ENCODE measurements around the gene PCBP2. TPM values are rescaled to one million over a fixed set of nuclear protein-coding genes. Genes with fewer than 3 reads are reported as not detected.

The PCBP2 gene
- polyA plus RNA-seq, 2 of the 4 experiments (the other 2 are of a cell fraction) = 367 to 546 TPM

DNA sequence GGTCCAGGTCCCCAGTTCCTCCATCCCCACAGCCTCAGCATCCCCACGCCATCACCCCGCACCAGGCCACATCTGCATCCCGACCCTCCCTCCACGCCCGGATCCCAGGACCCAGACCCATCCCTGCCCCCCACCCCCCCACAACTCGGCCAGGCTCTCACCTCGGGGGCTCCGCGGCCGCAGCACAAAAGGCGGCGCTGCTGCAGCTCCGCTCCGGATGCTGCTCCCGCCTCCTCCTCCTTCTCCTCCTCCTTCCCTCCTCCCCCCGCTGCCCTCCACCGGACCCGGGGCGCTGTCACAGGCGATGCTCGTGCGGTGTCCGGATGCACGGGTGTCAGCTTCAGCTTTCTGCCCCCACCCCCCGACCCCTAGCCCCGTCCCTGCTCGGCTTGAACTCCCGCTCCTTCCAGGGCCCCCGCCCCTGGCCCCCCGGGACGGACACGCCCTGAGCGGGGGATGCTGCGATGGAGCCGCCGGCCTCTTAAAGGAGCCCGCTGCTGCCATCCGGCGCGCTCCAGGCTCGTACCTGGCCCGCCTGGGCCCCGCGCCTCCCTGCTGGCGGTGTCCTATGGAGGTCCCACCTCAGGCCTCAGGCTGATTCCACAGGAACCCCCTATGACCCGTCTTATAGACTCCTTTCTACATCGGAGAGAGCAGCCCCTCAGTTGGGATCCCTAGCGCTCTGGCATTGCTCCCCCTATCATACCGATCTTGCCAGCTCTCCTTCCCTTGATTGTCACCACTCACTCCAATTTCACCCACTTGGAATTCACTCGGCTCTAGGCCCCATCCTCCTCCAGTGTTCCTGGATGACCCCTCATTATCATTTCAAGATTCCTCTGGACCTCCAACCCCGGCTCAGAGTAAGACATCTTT lies 47.6 kb downstream of the PCBP2 start, which contains the start of gene MAP3K12:
MAP3K12 (minus strand) TSS at position 193 of the 876 bp plus-strand sequence. CDS start 12,067 bp downstream, outside the sequence.
- TF ChIP-seq, protein P1, sequence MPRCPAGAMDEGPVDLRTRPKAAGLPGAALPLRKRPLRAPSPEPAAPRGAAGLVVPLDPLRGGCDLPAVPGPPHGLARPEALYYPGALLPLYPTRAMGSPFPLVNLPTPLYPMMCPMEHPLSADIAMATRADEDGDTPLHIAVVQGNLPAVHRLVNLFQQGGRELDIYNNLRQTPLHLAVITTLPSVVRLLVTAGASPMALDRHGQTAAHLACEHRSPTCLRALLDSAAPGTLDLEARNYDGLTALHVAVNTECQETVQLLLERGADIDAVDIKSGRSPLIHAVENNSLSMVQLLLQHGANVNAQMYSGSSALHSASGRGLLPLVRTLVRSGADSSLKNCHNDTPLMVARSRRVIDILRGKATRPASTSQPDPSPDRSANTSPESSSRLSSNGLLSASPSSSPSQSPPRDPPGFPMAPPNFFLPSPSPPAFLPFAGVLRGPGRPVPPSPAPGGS (IDR thresholded peaks at IDR 0.05) = no peak; the same call in 2 of the 3 replicates
- TF ChIP-seq POLR2A (IDR thresholded peaks at IDR 0.05; ENCODE audit: low read length) = peak; percentile 40
- TF ChIP-seq FOSL2 (IDR thresholded peaks at IDR 0.05) = no peak
- TF ChIP-seq FOSL2 (CRISPR knock-in tag; IDR thresholded peaks at IDR 0.05) = no peak
- TF ChIP-seq, protein P2, sequence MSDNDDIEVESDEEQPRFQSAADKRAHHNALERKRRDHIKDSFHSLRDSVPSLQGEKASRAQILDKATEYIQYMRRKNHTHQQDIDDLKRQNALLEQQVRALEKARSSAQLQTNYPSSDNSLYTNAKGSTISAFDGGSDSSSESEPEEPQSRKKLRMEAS (IDR thresholded peaks at IDR 0.05) = peak; percentile 48; the same call in 1 of the 2 replicates
- TF ChIP-seq RNF2 (IDR thresholded peaks at IDR 0.05; ENCODE audit: borderline replicate concordance, low read depth) = no peak
- TF ChIP-seq, protein P3, sequence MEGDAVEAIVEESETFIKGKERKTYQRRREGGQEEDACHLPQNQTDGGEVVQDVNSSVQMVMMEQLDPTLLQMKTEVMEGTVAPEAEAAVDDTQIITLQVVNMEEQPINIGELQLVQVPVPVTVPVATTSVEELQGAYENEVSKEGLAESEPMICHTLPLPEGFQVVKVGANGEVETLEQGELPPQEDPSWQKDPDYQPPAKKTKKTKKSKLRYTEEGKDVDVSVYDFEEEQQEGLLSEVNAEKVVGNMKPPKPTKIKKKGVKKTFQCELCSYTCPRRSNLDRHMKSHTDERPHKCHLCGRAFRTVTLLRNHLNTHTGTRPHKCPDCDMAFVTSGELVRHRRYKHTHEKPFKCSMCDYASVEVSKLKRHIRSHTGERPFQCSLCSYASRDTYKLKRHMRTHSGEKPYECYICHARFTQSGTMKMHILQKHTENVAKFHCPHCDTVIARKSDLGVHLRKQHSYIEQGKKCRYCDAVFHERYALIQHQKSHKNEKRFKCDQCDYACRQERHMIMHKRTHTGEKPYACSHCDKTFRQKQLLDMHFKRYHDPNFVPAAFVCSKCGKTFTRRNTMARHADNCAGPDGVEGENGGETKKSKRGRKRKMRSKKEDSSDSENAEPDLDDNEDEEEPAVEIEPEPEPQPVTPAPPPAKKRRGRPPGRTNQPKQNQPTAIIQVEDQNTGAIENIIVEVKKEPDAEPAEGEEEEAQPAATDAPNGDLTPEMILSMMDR (IDR thresholded peaks at IDR 0.05) = peak; percentile 9; the same call in 2 of the 3 replicates
- peak in 1 of 2 experiments; percentile 74; a peak in 2 of 5 replicates for TF ChIP-seq JUN (IDR thresholded peaks at IDR 0.05)
- Histone ChIP-seq H3K9me3 (no peaks in the 10 kb centered on the region), H3K4me1 (peaks cover 41% of the 10 kb centered on the region), H3K4me3 (peak within 1 kb of the TSS; percentile 64), H3K4me2 (peak within 1 kb of the TSS; percentile 97), H3K27ac (peak within 1 kb of the TSS; percentile 94 to 96)
- 2% methylated on average over 15 of the region's 51 CpGs for WGBS (ENCODE audit: missing lambda C conversion rate)
- DNase-seq (ENCODE audit: low read depth in 1 of 2, low spot score in 1 of 2) (peak; percentile 67 to 72), FAIRE-seq (no peak), ATAC-seq (peak; percentile 48 to 53)
- CTCF ChIA-PET = interaction anchor here (0.8 to 8.4 kb wide), 8 partner anchors 11 to 246 kb away, joined by 3 to 53 read pairs (median 7); partner anchors contain the start of genes AAAS and NPFF
- POLR2A ChIA-PET = interaction anchor here (0.6 to 3.2 kb wide), 9 partner anchors 7 to 178 kb away, joined by 3 to 34 read pairs (median 4); partner anchors contain the start of genes AAAS, PRR13 and SP1

DNA sequence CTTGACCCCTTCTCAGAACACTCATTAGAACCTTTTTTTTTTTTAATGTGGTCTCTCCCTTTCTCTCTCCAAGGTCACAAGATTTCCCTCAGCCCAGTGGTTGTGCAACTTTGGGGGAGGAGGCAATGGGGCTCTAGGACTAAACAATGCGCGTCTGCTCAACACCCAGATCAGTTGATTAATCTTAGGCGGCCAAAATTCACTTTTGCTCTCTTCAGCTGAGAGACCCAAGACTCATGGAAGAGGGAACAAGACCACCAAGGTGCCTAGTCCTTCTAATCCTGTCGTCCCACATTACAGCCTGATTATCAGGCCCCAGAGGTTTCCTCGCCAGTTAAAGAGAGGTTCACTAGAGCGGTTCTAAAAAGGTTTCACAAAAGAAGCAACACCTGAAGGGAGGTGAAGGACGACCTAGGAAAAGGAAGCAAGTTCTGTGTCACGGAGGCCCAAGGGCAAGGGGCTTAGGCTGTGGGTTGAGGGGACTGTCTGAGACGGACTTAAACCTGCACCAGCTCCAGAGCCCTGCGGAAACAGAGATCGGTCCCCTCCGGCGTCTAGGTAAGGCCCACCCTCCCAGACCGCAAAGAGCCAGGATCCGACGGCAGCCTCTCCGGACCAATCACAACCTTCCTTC lies 48.4 kb downstream of the PCBP2 start:
- H3K27ac ChIP-seq = peak overlapping the region; percentile 94 to 96
- 3% methylated on average over 17 of the region's 17 CpGs for WGBS (ENCODE audit: missing lambda C conversion rate)
- H3K4me1 ChIP-seq = peaks cover 48% of the 10 kb centered on the region
- DNase-seq (ENCODE audit: low read depth in 1 of 2, low spot score in 1 of 2) (peak in 1 of 2 experiments; percentile 50), FAIRE-seq (no peak), ATAC-seq (peak; percentile 1 to 77; a peak in 4 of 6 replicates)
- H3K9me3 ChIP-seq = no peaks in the 10 kb centered on the region
- peak overlapping the region; percentile 64 for H3K4me3 ChIP-seq
- TF ChIP-seq POLR2AphosphoS2 (conservative IDR thresholded peaks at IDR 0.05; ENCODE audit: low read length) (no peak), CEBPB (IDR thresholded peaks at IDR 0.05) (peak; percentile 76 to 84; a peak in 3 of 4 replicates), JUNB (IDR thresholded peaks at IDR 0.05) (no peak), POLR2A (IDR thresholded peaks at IDR 0.05; ENCODE audit: low read length) (peak; percentile 75), MYC (IDR thresholded peaks at IDR 0.05; ENCODE audit: borderline replicate concordance, low read length) (no peak)
- TF ChIP-seq, protein P1 (IDR thresholded peaks at IDR 0.05) = peak; percentile 34; the same call in 1 of the 3 replicates
- H3K4me2 ChIP-seq = peak overlapping the region; percentile 97
- ChIA-PET CTCF (interaction anchor here (0.8 to 13.1 kb wide), 11 partner anchors 10 to 246 kb away, joined by 3 to 104 read pairs (median 5); partner anchors contain the start of genes AAAS, ATP5MC2 and NPFF), POLR2A (interaction anchor here (0.5 to 3.2 kb wide), 32 partner anchors 8 to 595 kb away, joined by 3 to 34 read pairs (median 5); partner anchors contain the start of genes AAAS, ATP5MC2, KRT8 and MYG1)

Measured in A549 (cell line).